IMR-90 (cell line): ENCODE measurements around the gene PIGW.

Source experiments
- BHLHE40 ChIP-seq: fragments of 150-350 bp; IDR thresholded peaks from 2 replicates; pipeline ENCODE4 v1.6.1; 2016; ENCODE audit warnings: mild to moderate bottlenecking, low read depth, low read length
- CEBPB ChIP-seq: IDR thresholded peaks from 2 replicates; pipeline ENCODE4 v1.6.1; 2012; ENCODE audit warnings: low read depth, low read length, improper control_type of control experiment
- FOS ChIP-seq: fragments of 150-350 bp; IDR thresholded peaks from 2 replicates; pipeline ENCODE4 v1.6.1; 2016; ENCODE audit warnings: low read depth, low read length
- MAFK ChIP-seq: IDR thresholded peaks from 2 replicates; pipeline ENCODE4 v1.6.1; 2012; ENCODE audit warnings: low read depth, low read length, improper control_type of control experiment
- MAZ ChIP-seq: IDR thresholded peaks from 2 replicates; pipeline ENCODE4 v1.6.1; 2012; ENCODE audit warnings: low read depth, mild to moderate bottlenecking, low read length, improper control_type of control experiment, moderate library complexity, borderline replicate concordance
- MXI1 ChIP-seq: IDR thresholded peaks from 2 replicates; pipeline ENCODE4 v1.6.1; 2012; ENCODE audit warnings: low read depth, mild to moderate bottlenecking, low read length, moderate library complexity, borderline replicate concordance
- NFE2L2 ChIP-seq: fragments of 150-350 bp; IDR thresholded peaks from 2 replicates; pipeline ENCODE4 v1.6.1; 2016; ENCODE audit warnings: low read depth, mild to moderate bottlenecking, low read length
- POLR2A ChIP-seq: IDR thresholded peaks from 2 replicates; pipeline ENCODE4 v1.6.1; 2012; ENCODE audit warnings: mild to moderate bottlenecking, low read depth, low read length
- RAD21 ChIP-seq: IDR thresholded peaks from 2 replicates; pipeline ENCODE4 v1.6.1; 2012; ENCODE audit warnings: low read length, improper control_type of control experiment
- RCOR1 ChIP-seq: IDR thresholded peaks from 2 replicates; pipeline ENCODE4 v1.6.1; 2012; ENCODE audit warnings: mild to moderate bottlenecking, low read length, improper control_type of control experiment; ENCODE audit not compliant: insufficient replicate concordance
- RFX5 ChIP-seq: IDR thresholded peaks from 2 replicates; pipeline ENCODE4 v1.8.0; 2012; ENCODE audit warnings: low read depth, mild to moderate bottlenecking, low read length, moderate library complexity
- TF ChIP-seq, protein P1 (sequence below): conservative IDR thresholded peaks from 2 replicates; pipeline ENCODE4 v1.5.1; 2012; ENCODE audit warnings: mild to moderate bottlenecking, low read depth, low read length, improper control_type of control experiment
- TF ChIP-seq, protein P2 (sequence below): fragments of 150-350 bp; IDR thresholded peaks from 2 replicates; pipeline ENCODE4 v1.6.1; 2017; ENCODE audit warnings: mild to moderate bottlenecking, antibody characterized with exemption, low read length, low read depth
- TF ChIP-seq, protein P3 (sequence below): fragments of 150-350 bp; IDR thresholded peaks from 2 replicates; pipeline ENCODE4 v1.6.1; 2016; ENCODE audit warnings: low read depth, mild to moderate bottlenecking, low read length, moderate library complexity, borderline replicate concordance

DNA sequence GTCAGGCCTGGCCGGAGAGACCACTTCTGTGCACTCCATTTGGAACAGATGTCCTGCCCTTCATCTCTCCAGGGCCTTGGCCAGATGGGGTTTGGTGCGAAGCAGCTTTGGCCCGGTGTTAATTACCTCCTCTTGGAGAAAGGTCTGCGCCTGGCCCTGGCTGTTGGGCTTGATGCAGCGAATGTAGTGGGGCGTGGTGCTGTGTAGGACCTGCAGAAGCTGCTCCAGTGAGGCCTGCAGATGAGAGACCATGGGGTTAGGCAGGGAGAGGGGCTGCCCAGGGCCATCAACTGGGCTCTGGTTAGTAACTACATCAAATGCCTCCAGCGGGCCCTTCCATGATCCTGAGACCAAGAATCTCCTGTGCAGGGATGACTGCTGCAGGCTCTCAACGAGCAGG lies 29.6 kb upstream of the PIGW start:
- TF ChIP-seq POLR2A (no peak), CEBPB (no peak), MAFK (no peak), NFE2L2 (no peak), BHLHE40 (no peak), RFX5 (no peak), RAD21 (no peak), MAZ (no peak), MXI1 (no peak), FOS (no peak), RCOR1 (no peak)
- TF ChIP-seq, protein P1, sequence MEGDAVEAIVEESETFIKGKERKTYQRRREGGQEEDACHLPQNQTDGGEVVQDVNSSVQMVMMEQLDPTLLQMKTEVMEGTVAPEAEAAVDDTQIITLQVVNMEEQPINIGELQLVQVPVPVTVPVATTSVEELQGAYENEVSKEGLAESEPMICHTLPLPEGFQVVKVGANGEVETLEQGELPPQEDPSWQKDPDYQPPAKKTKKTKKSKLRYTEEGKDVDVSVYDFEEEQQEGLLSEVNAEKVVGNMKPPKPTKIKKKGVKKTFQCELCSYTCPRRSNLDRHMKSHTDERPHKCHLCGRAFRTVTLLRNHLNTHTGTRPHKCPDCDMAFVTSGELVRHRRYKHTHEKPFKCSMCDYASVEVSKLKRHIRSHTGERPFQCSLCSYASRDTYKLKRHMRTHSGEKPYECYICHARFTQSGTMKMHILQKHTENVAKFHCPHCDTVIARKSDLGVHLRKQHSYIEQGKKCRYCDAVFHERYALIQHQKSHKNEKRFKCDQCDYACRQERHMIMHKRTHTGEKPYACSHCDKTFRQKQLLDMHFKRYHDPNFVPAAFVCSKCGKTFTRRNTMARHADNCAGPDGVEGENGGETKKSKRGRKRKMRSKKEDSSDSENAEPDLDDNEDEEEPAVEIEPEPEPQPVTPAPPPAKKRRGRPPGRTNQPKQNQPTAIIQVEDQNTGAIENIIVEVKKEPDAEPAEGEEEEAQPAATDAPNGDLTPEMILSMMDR, result no peak
- TF ChIP-seq, protein P2, sequence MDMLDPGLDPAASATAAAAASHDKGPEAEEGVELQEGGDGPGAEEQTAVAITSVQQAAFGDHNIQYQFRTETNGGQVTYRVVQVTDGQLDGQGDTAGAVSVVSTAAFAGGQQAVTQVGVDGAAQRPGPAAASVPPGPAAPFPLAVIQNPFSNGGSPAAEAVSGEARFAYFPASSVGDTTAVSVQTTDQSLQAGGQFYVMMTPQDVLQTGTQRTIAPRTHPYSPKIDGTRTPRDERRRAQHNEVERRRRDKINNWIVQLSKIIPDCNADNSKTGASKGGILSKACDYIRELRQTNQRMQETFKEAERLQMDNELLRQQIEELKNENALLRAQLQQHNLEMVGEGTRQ, result no peak
- TF ChIP-seq, protein P3, sequence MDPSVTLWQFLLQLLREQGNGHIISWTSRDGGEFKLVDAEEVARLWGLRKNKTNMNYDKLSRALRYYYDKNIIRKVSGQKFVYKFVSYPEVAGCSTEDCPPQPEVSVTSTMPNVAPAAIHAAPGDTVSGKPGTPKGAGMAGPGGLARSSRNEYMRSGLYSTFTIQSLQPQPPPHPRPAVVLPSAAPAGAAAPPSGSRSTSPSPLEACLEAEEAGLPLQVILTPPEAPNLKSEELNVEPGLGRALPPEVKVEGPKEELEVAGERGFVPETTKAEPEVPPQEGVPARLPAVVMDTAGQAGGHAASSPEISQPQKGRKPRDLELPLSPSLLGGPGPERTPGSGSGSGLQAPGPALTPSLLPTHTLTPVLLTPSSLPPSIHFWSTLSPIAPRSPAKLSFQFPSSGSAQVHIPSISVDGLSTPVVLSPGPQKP, result no peak
